Suprapubic skin (tissue), 4 donors: Measurements from ENCODE around the gene C21orf91. TPM values are rescaled to one million over a fixed set of nuclear protein-coding genes. Genes with fewer than 3 reads are reported as not detected.
A peak's percentile ranks its signal among the peaks of the same experiment; 100 is the strongest.

Experiments
- DNase-seq, 2 donors: peaks; one replicate each; pipeline ENCODE4 v3.0.0-alpha.2; 2019; ENCODE audit warnings: low spot score in 2 of 2
- H3K27ac ChIP-seq: fragments of 200-600 bp; sonication (generic); one replicate; pipeline ENCODE4 v1.5.1; 2019
- H3K27me3 ChIP-seq: fragments of 200-600 bp; sonication (generic); one replicate; pipeline ENCODE4 v1.5.1; 2019
- H3K36me3 ChIP-seq: fragments of 200-600 bp; sonication (generic); one replicate; pipeline ENCODE4 v1.5.1; 2019
- H3K4me1 ChIP-seq: fragments of 200-600 bp; sonication (generic); one replicate; pipeline ENCODE4 v1.5.1; 2019
- H3K4me3 ChIP-seq: fragments of 200-600 bp; sonication (generic); one replicate; pipeline ENCODE4 v1.5.1; 2019; ENCODE audit warnings: mild to moderate bottlenecking
- H3K9me3 ChIP-seq: fragments of 200-600 bp; sonication (generic); one replicate; pipeline ENCODE4 v1.5.1; 2019
- CTCF ChIP-seq, 2 donors: fragments of 200-600 bp in 1 of 2; fragments of 450-650 bp in 1 of 2; sonication (generic) in 1 of 2; IDR thresholded peaks; one replicate each; pipeline ENCODE4 v1.5.1; 2016 to 2019; ENCODE audit warnings: antibody characterized with exemption in 2 of 2, mild to moderate bottlenecking in 1 of 2, moderate library complexity in 1 of 2
- EP300 ChIP-seq: sonication (generic); formaldehyde crosslinking; IDR thresholded peaks from one replicate; pipeline ENCODE4 v1.6.1; 2017; ENCODE audit warnings: antibody characterized with exemption
- POLR2A ChIP-seq, 2 donors: fragments of 450-650 bp; IDR thresholded peaks; one replicate each; pipeline ENCODE4 v1.6.1; 2017; ENCODE audit warnings: antibody characterized with exemption in 2 of 2, mild to moderate bottlenecking in 2 of 2, moderate library complexity in 2 of 2
- POLR2AphosphoS5 ChIP-seq, 3 donors: sonication (generic); formaldehyde crosslinking; IDR thresholded peaks; one replicate each; pipeline ENCODE4 v1.6.1; 2017; ENCODE audit warnings: antibody characterized with exemption in 3 of 3
- WGBS: methylation state at CpG from one replicate; pipeline ENCODE4 v1.1.5; 2018; 5-methylcytosine and 5-hydroxymethylcytosine counted together
- total RNA-seq, 4 donors: library from RNA; depleted of rRNA; stranded (reverse); fragments of >200 nt; gene quantifications; one replicate each; pipeline ENCODE4 v1.1.0, GENCODE V29; 2016

The C21orf91 gene
- total RNA-seq, 4 donors from 2014 or later: 14.0 to 29.0 (median 21.7) TPM

GRCh38 chr21:17853393-17854275, 34.5 kb upstream of the C21orf91 start:
- DNase-seq: no peak
- no peaks in the 10 kb centered on the region for H3K27me3 ChIP-seq
- no peak overlapping the region for H3K4me3 ChIP-seq
- no peak overlapping the region for H3K27ac ChIP-seq
- TF ChIP-seq POLR2AphosphoS5 (IDR thresholded peaks at IDR 0.05) (no peak), POLR2A (IDR thresholded peaks at IDR 0.05) (no peak), CTCF (IDR thresholded peaks at IDR 0.05) (no peak), EP300 (no peak)
- H3K9me3 ChIP-seq: peaks cover 5% of the 10 kb centered on the region
- H3K36me3 ChIP-seq: no peaks in the 10 kb centered on the region
- WGBS: 72% methylated on average over 9 of the region's 9 CpGs
- H3K4me1 ChIP-seq: no peaks in the 10 kb centered on the region

GRCh38 chr21:17848228-17848627, 29.1 kb upstream of the C21orf91 start:
- no peak overlapping the region for H3K27ac ChIP-seq
- peak in 1 of 2 donors; percentile 63 for DNase-seq
- H3K4me1 ChIP-seq: no peaks in the 10 kb centered on the region
- H3K36me3 ChIP-seq: no peaks in the 10 kb centered on the region
- H3K27me3 ChIP-seq: no peaks in the 10 kb centered on the region
- WGBS: 31% methylated on average over 3 of the region's 3 CpGs
- H3K9me3 ChIP-seq: peaks cover 5% of the 10 kb centered on the region
- no peak overlapping the region for H3K4me3 ChIP-seq
- TF ChIP-seq CTCF (IDR thresholded peaks at IDR 0.05): no peak
- TF ChIP-seq EP300: no peak
- no peak for TF ChIP-seq POLR2AphosphoS5 (IDR thresholded peaks at IDR 0.05)
- no peak for TF ChIP-seq POLR2A (IDR thresholded peaks at IDR 0.05)

- H3K4me3 ChIP-seq: no peak overlapping the region
- no peaks in the 10 kb centered on the region for H3K4me1 ChIP-seq
- H3K36me3 ChIP-seq: no peaks in the 10 kb centered on the region
- no peak for DNase-seq
- H3K27me3 ChIP-seq: no peaks in the 10 kb centered on the region
- TF ChIP-seq EP300: no peak
- no peak for TF ChIP-seq POLR2AphosphoS5 (IDR thresholded peaks at IDR 0.05)
- no peak overlapping the region for H3K27ac ChIP-seq
- H3K9me3 ChIP-seq: no peaks in the 10 kb centered on the region
Observed at GRCh38 chr21:17841103-17841502, 21.9 kb upstream of the C21orf91 start.

GRCh38 chr21:17834639-17835354, 15.6 kb upstream of the C21orf91 start:
- Histone ChIP-seq H3K27ac (no peak overlapping the region), H3K9me3 (no peaks in the 10 kb centered on the region), H3K4me3 (no peak overlapping the region), H3K36me3 (no peaks in the 10 kb centered on the region), H3K4me1 (no peaks in the 10 kb centered on the region), H3K27me3 (no peaks in the 10 kb centered on the region)
- WGBS: 69% methylated on average over 4 of the region's 4 CpGs
- no peak for DNase-seq
- TF ChIP-seq EP300: no peak
- no peak for TF ChIP-seq POLR2AphosphoS5 (IDR thresholded peaks at IDR 0.05)
- no peak for TF ChIP-seq POLR2A (IDR thresholded peaks at IDR 0.05)
- no peak for TF ChIP-seq CTCF (IDR thresholded peaks at IDR 0.05)

- no peak for TF ChIP-seq POLR2A (IDR thresholded peaks at IDR 0.05)
- TF ChIP-seq POLR2AphosphoS5 (IDR thresholded peaks at IDR 0.05): no peak
- TF ChIP-seq CTCF (IDR thresholded peaks at IDR 0.05): no peak
- no peak for TF ChIP-seq EP300
- Histone ChIP-seq H3K27ac (no peak overlapping the region), H3K4me1 (no peaks in the 10 kb centered on the region), H3K9me3 (no peaks in the 10 kb centered on the region), H3K27me3 (no peaks in the 10 kb centered on the region), H3K4me3 (no peak overlapping the region), H3K36me3 (no peaks in the 10 kb centered on the region)
- no peak for DNase-seq
- 73% methylated on average over 3 of the region's 3 CpGs for WGBS
Observed at GRCh38 chr21:17829472-17829871, 10.3 kb upstream of the C21orf91 start.
